K562 (cell line): Measurements from ENCODE around the gene DBH. TPM values are rescaled to one million over a fixed set of nuclear protein-coding genes. Genes with fewer than 3 reads are reported as not detected.

Experiments used
- ATAC-seq: fragments of 200-7000 bp; cut with Tn5 transposase; 3 replicates; pipeline ENCODE4 v1.9.1; 2020; ENCODE audit warnings: moderate library complexity
- BruUV-seq: library from RNA; stranded (reverse); fragments of 400-500 nt; replicated peaks from 2 replicates; lab custom pipeline; 2021; lab: Mats Ljungman, UMichigan
- CTCF ChIA-PET: fragments of 300-600 bp; formaldehyde crosslinking; extraction: SDS; loops from one replicate; lab custom pipeline; 2021; ENCODE audit warnings: low intra/inter-chr PET ratio; lab: Yijun Ruan, JAX
- POLR2A ChIA-PET: fragments of 300-600, 350-650 bp; sonication (Branson Sonifier 250); formaldehyde crosslinking; extraction: SDS; loops from one replicate; lab custom pipeline; 2021; ENCODE audit warnings: antibody characterized with exemption, inconsistent platforms; lab: Yijun Ruan, JAX
- DNase-seq, 4 experiments: peaks; one replicate each; pipeline versions ENCODE4 v3.0.0 to v3.0.0-alpha.2; 2011 to 2018; ENCODE audit warnings: low spot score in 3 of 4, mixed read lengths in 3 of 4; ENCODE audit errors: extremely low read depth in 1 of 4
- FAIRE-seq: peaks from 2 replicates; lab custom pipeline; 2011; peaks lifted over from hg19 to GRCh38; lab: Jason Lieb, UNC
- H2AFZ ChIP-seq: 2 replicates; pipeline ENCODE4 v1.6.0; 2011; ENCODE audit warnings: low read depth, low read length, control low read depth, inconsistent platforms
- H3K27ac ChIP-seq: fragments of 200-600 bp; 3 replicates; pipeline ENCODE4 v1.8.0; 2011; ENCODE audit warnings: low read depth, mild to moderate bottlenecking, control low read depth, inconsistent platforms, low read length, moderate library complexity, mixed read lengths; ENCODE audit errors: extremely low read depth
- H3K27me3 ChIP-seq, 2 experiments: fragments of 300-600 bp in 1 of 2; 2 replicates in 1 of 2; 3 replicates in 1 of 2; pipeline versions ENCODE4 v1.6.0 to v1.8.0; 2011; ENCODE audit warnings: inconsistent platforms in 2 of 2, low read length in 2 of 2, mild to moderate bottlenecking in 1 of 2, mixed read lengths in 1 of 2, moderate library complexity in 1 of 2; ENCODE audit not compliant: control insufficient read depth in 2 of 2, insufficient read depth in 2 of 2
- H3K36me3 ChIP-seq: fragments of 300-600 bp; 3 replicates; pipeline ENCODE4 v1.8.0; 2011; ENCODE audit warnings: mild to moderate bottlenecking, low read length, inconsistent platforms; ENCODE audit not compliant: control insufficient read depth, insufficient read depth
- H3K4me1 ChIP-seq, 2 experiments: fragments of 200-600 bp in 1 of 2; replicated peaks in 1 of 2; 2 replicates in 1 of 2; 3 replicates in 1 of 2; pipeline versions ENCODE4 v1.5.1 to v1.8.0; 2011; ENCODE audit warnings: inconsistent platforms in 2 of 2, low read length in 2 of 2, mild to moderate bottlenecking in 1 of 2, mixed read lengths in 1 of 2, moderate library complexity in 1 of 2; ENCODE audit not compliant: control insufficient read depth in 2 of 2, insufficient read depth in 2 of 2
- H3K4me2 ChIP-seq: 2 replicates; pipeline ENCODE4 v1.6.1; 2011; ENCODE audit warnings: low read length, control low read depth, inconsistent platforms, mixed read lengths; ENCODE audit not compliant: insufficient read depth
- H3K4me3 ChIP-seq: fragments of 200-600 bp; sonication (generic), shearing (Covaris generic); 2 replicates; pipeline ENCODE4 v1.5.1; 2016; ENCODE audit warnings: control low read depth, inconsistent platforms
- H3K79me2 ChIP-seq: fragments of 200-600 bp; 3 replicates; pipeline ENCODE4 v1.8.0; 2011; ENCODE audit warnings: low read length, inconsistent platforms; ENCODE audit not compliant: control insufficient read depth, insufficient read depth
- H3K9ac ChIP-seq, 2 experiments: 2 replicates each; pipeline versions ENCODE4 v1.6.0 to v1.6.1; 2011; ENCODE audit warnings: low read depth in 2 of 2, low read length in 2 of 2, control low read depth in 1 of 2, inconsistent platforms in 1 of 2, mild to moderate bottlenecking in 1 of 2, mixed read lengths in 1 of 2; ENCODE audit not compliant: insufficient read depth in 1 of 2
- H3K9me1 ChIP-seq: one replicate; pipeline ENCODE4 v1.6.0; 2011; ENCODE audit warnings: inconsistent platforms, mild to moderate bottlenecking, low read length, moderate library complexity; ENCODE audit not compliant: control insufficient read depth, insufficient read depth
- H3K9me3 ChIP-seq: replicated peaks from 2 replicates; pipeline ENCODE4 v1.5.1; 2011; ENCODE audit warnings: low read depth, low read length, inconsistent platforms; ENCODE audit not compliant: control insufficient read depth, insufficient read depth
- H4K20me1 ChIP-seq: replicated peaks from 2 replicates; pipeline ENCODE4 v1.6.1; 2011; ENCODE audit warnings: low read length, inconsistent platforms, mixed read lengths; ENCODE audit not compliant: control insufficient read depth, insufficient read depth
- BCL6 ChIP-seq: fragments of 250-450 bp; sonication (Bioruptor Pico); IDR thresholded peaks from 2 replicates; pipeline ENCODE4 v1.4.0; 2020
- HDAC1 ChIP-seq, 2 experiments: fragments of 450-650 bp; IDR thresholded peaks; 2 replicates each; pipeline ENCODE4 v1.6.1; 2016 to 2017; ENCODE audit warnings: inconsistent platforms in 1 of 2, mild to moderate bottlenecking in 1 of 2, moderate library complexity in 1 of 2
- ILF3 ChIP-seq: fragments of 450-650 bp; IDR thresholded peaks from 2 replicates; pipeline ENCODE4 v1.6.1; 2018; ENCODE audit warnings: antibody characterized with exemption, mild to moderate bottlenecking, moderate library complexity, borderline replicate concordance
- MITF ChIP-seq: IDR thresholded peaks from 2 replicates; pipeline ENCODE4 v1.6.1; 2014; ENCODE audit warnings: antibody characterized with exemption
- TRIM24 ChIP-seq, 2 experiments: fragments of 450-650 bp; IDR thresholded peaks; 2 replicates each; pipeline ENCODE4 v1.6.1; 2016
- ZBED1 ChIP-seq: IDR thresholded peaks from 2 replicates; pipeline ENCODE4 v1.6.1; 2014
- ZNF24 ChIP-seq: fragments of 450-650 bp; IDR thresholded peaks from 2 replicates; pipeline ENCODE4 v1.6.1; 2016
- WGBS: fragments of 100-300 bp; shearing (Covaris generic); methylation state at CpG from one replicate; pipeline ENCODE4 v1.1.6; 2016; ENCODE audit warnings: low coverage, mixed read lengths; ENCODE audit not compliant: insufficient coverage; ENCODE audit errors: missing lambda C conversion rate; 5-methylcytosine and 5-hydroxymethylcytosine counted together
- in situ Hi-C: fragments of 300-500 bp; cut with MboI; formaldehyde crosslinking; loops from 4 replicates; pipeline ENCODE4 v1.15.0; 2018; ENCODE audit warnings: inconsistent platforms, mixed read lengths
- intact Hi-C: fragments of 100-400 bp; cut with micrococcal nuclease; formaldehyde crosslinking; loops from 2 replicates; pipeline ENCODE4 v1.14.2; 2022
- polyA plus RNA-seq, 8 experiments: library from polyadenylated mRNA; depleted of rRNA in 4 of 8; stranded (reverse) in 5 of 8; unstranded in 3 of 8; fragments of >200 nt; fragmentation: Nextera tagmentation in 2 of 8; fragmentation: Illumina TruSeq in 1 of 8; extraction: Ambion mirVana in 2 of 8; extraction: Trizol in 1 of 8; gene quantifications; 2 replicates each; pipeline versions ENCODE4 v1.2.1 to v1.2.3, GENCODE V29; 2011 to 2014; ENCODE audit warnings: inconsistent platforms in 1 of 8, missing spikeins in 1 of 8
- total RNA-seq, 7 experiments: library from RNA; depleted of rRNA in 6 of 7; stranded (reverse); fragments of >200 nt in 6 of 7; fragmentation: Illumina TruSeq in 2 of 7; extraction: Trizol in 2 of 7; gene quantifications; 2 replicates each; pipeline versions ENCODE4 v1.2.1 to v1.2.3, GENCODE V29; 2011 to 2021; ENCODE audit warnings: low replicate concordance in 1 of 7

Gene DBH
- total and polyA plus RNA-seq, 9 of the 15 experiments (the other 6 are each of a cell fraction or from before 2014, with no cell fraction given): not detected

- in situ Hi-C loops: no loop called here
- DNase-seq: no peak
- WGBS: 12% methylated on average over 24 of the region's 25 CpGs
- Histone ChIP-seq H3K4me3 (no peak overlapping the region), H3K9ac (no peak overlapping the region; a peak in 1 of 4 replicates), H3K36me3 (no peaks in the 10 kb centered on the region), H3K4me2 (no peak overlapping the region), H3K9me3 (no peaks in the 10 kb centered on the region), H2AFZ (no peak overlapping the region), H3K4me1 (no peaks in the 10 kb centered on the region), H3K79me2 (no peaks in the 10 kb centered on the region), H3K27ac (no peak overlapping the region), H3K9me1 (no peaks in the 10 kb centered on the region), H4K20me1 (peaks cover 3% of the 10 kb centered on the region), H3K27me3 (peaks cover 16 to 71% of the 10 kb centered on the region in 2 experiments; a peak in 4 of 5 replicates)
- ChIA-PET POLR2A (interaction anchor here (1.6 kb wide), 1 partner anchor 14 kb away, joined by 3 read pairs; no protein-coding TSS in a partner anchor), CTCF (no interaction called here)
- no peak for TF ChIP-seq MITF
- TF ChIP-seq TRIM24 (IDR thresholded peaks at IDR 0.05): no peak
- no peak for TF ChIP-seq ZBED1
- TF ChIP-seq ZNF24: no peak
- no peak for TF ChIP-seq ILF3
- TF ChIP-seq HDAC1 (IDR thresholded peaks at IDR 0.05): no peak
- no peak for TF ChIP-seq BCL6 (CRISPR knock-in tag)
- intact Hi-C loops: no loop called here
- BruUV-seq: no TSS peak
- FAIRE-seq: no peak
- ATAC-seq: no peak
Measured at GRCh38 chr9:133647765-133648469, 11.8 kb downstream of the DBH start.
